Prostate gland (tissue), 2 donors: ENCODE data around the gene SLC39A11. TPM values are rescaled to one million over a fixed set of nuclear protein-coding genes. Genes with fewer than 3 reads are reported as not detected.

Experiments used
- DNase-seq: peaks from one replicate; pipeline ENCODE4 v3.0.0-alpha.2; 2019; ENCODE audit warnings: low spot score
- H3K27ac ChIP-seq, 2 donors: fragments of 200-600 bp; sonication (generic); 2 replicates each; pipeline ENCODE4 v1.5.1; 2017 to 2019
- H3K27me3 ChIP-seq: fragments of 200-600 bp; sonication (generic); replicated peaks from 2 replicates; pipeline ENCODE4 v1.5.1; 2019; ENCODE audit not compliant: insufficient read depth
- H3K36me3 ChIP-seq, 2 donors: fragments of 200-600 bp; sonication (generic); 1 replicate in 1 of 2; 2 replicates in 1 of 2; pipeline versions ENCODE4 v1.5.1 to v1.8.1; 2017 to 2019
- H3K4me1 ChIP-seq: fragments of 200-600 bp; sonication (generic); replicated peaks from 2 replicates; pipeline ENCODE4 v1.5.1; 2019
- H3K4me3 ChIP-seq, 2 donors: fragments of 200-600 bp; sonication (generic); 2 replicates each; pipeline ENCODE4 v1.5.1; 2017 to 2019
- H3K9me3 ChIP-seq: fragments of 200-600 bp; sonication (generic); 2 replicates; pipeline ENCODE4 v1.5.1; 2017
- POLR2A ChIP-seq: fragments of 450-650 bp; IDR thresholded peaks from one replicate; pipeline ENCODE4 v1.6.1; 2016; ENCODE audit warnings: antibody characterized with exemption, mild to moderate bottlenecking
- POLR2AphosphoS5 ChIP-seq: sonication (generic); formaldehyde crosslinking; IDR thresholded peaks from one replicate; pipeline ENCODE4 v1.6.1; 2017; ENCODE audit warnings: antibody characterized with exemption
- WGBS: methylation state at CpG from one replicate; pipeline ENCODE4 v1.1.5; 2018; 5-methylcytosine and 5-hydroxymethylcytosine counted together
- intact Hi-C: fragments of 100-400 bp; cut with DNase I; formaldehyde crosslinking; loops from one replicate; pipeline ENCODE4 v1.14.2; 2022
- total RNA-seq, 2 donors: library from RNA; depleted of rRNA; stranded (reverse); fragments of >200 nt; gene quantifications; one replicate each; pipeline ENCODE4 v1.1.0, GENCODE V29; 2016
- TF ChIP-seq, protein P1 (sequence below), 4 experiments: fragments of 200-600 bp in 2 of 4; fragments of 450-650 bp in 2 of 4; sonication (generic) in 2 of 4; IDR thresholded peaks; 1 replicate in 3 of 4; 2 replicates in 1 of 4; pipeline ENCODE4 v1.5.1; 2016 to 2019; ENCODE audit warnings: antibody characterized with exemption in 4 of 4, mild to moderate bottlenecking in 2 of 4, moderate library complexity in 2 of 4

SLC39A11 gene
- total RNA-seq, 2 donors from 2014 or later, result 15.1 to 29.7 TPM

DNA sequence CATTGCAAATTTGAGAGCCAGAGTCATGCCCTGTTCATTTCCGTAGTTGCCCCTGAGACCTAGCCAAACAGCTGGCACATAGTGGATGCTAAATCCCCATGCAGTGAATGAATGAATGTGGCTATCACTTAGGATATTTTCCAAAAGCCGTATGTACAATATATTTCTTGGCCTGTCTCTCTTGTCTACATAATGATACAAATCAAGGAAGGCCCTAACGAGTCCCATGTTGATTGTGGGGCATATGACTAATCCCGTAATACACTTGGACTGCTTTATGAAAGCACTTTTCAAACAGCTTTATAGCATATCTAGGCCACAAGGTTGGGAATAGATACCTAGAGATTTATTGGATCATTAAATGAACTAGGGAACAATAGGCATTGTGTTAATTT lies 478.0 kb downstream of the SLC39A11 start:
- WGBS, result 40% methylated on average over 4 of the region's 4 CpGs
- Histone ChIP-seq H3K4me1 (no peaks in the 10 kb centered on the region), H3K36me3 (no peaks in the 10 kb centered on the region), H3K27ac (no peak overlapping the region), H3K9me3 (no peaks in the 10 kb centered on the region), H3K4me3 (no peak overlapping the region), H3K27me3 (no peaks in the 10 kb centered on the region)
- no peak for DNase-seq
- TF ChIP-seq POLR2AphosphoS5, result peak; percentile 39
- TF ChIP-seq, protein P1, sequence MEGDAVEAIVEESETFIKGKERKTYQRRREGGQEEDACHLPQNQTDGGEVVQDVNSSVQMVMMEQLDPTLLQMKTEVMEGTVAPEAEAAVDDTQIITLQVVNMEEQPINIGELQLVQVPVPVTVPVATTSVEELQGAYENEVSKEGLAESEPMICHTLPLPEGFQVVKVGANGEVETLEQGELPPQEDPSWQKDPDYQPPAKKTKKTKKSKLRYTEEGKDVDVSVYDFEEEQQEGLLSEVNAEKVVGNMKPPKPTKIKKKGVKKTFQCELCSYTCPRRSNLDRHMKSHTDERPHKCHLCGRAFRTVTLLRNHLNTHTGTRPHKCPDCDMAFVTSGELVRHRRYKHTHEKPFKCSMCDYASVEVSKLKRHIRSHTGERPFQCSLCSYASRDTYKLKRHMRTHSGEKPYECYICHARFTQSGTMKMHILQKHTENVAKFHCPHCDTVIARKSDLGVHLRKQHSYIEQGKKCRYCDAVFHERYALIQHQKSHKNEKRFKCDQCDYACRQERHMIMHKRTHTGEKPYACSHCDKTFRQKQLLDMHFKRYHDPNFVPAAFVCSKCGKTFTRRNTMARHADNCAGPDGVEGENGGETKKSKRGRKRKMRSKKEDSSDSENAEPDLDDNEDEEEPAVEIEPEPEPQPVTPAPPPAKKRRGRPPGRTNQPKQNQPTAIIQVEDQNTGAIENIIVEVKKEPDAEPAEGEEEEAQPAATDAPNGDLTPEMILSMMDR (IDR thresholded peaks at IDR 0.05), result no peak
- intact Hi-C loops, result no loop called here

DNA sequence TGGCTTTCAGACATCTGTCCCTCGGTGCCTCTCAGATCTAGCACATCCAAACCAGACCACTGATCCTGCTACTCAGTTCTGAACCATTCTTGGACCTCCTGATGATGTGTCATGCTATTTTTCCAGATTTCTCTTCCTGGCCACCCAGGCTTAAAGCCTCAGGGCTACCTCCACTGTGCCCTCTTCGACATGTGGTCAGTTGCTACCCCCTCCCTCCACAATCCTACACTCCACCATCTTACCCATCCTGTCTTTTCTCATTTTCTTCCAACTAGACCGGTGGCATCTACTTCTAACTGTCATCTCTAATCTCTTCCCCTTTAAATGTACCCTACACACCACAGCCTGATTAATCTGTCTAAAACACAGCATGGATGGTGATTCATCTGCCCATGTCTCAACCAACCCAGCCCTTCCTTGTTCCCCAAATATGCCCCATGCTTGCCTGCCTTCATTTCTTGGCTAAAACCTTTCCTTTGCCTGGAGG lies 478.6 kb downstream of the SLC39A11 start:
- Histone ChIP-seq H3K9me3 (no peaks in the 10 kb centered on the region), H3K36me3 (no peaks in the 10 kb centered on the region), H3K4me1 (no peaks in the 10 kb centered on the region), H3K27ac (no peak overlapping the region), H3K4me3 (no peak overlapping the region), H3K27me3 (no peaks in the 10 kb centered on the region)
- no peak for DNase-seq
- TF ChIP-seq, protein P1 (IDR thresholded peaks at IDR 0.05), result no peak
- TF ChIP-seq POLR2A (no peak), POLR2AphosphoS5 (no peak)
- WGBS, result 81% methylated on average over 3 of the region's 3 CpGs
- intact Hi-C loops, result no loop called here

DNA sequence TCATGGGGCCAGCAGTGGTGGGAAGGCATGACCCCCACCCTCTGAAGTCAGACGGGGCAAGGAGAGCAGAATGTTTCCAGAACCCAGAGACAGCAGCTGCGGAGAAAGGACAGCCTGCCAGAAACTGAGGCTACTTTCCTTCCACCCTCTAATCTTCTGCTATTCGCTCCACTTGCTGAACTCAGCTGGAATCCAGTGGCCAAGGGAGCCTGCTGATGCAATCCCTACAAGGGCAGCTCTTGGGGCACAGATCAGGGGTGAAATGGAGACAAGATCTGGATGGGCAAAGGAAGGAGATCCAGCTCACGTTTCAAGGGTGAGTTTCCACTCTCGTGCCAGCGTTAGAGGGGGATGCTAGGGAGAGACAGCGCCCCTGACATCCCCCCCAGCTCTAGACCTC lies 479.1 kb downstream of the SLC39A11 start:
- H3K36me3 ChIP-seq, result no peaks in the 10 kb centered on the region
- no peaks in the 10 kb centered on the region for H3K27me3 ChIP-seq
- no peak overlapping the region for H3K27ac ChIP-seq
- no peaks in the 10 kb centered on the region for H3K4me1 ChIP-seq
- intact Hi-C loops, result no loop called here
- 83% methylated on average over 7 of the region's 7 CpGs for WGBS
- no peak overlapping the region for H3K4me3 ChIP-seq
- no peaks in the 10 kb centered on the region for H3K9me3 ChIP-seq
- TF ChIP-seq POLR2A (no peak), POLR2AphosphoS5 (no peak)
- TF ChIP-seq, protein P1 (IDR thresholded peaks at IDR 0.05), result no peak
- no peak for DNase-seq

DNA sequence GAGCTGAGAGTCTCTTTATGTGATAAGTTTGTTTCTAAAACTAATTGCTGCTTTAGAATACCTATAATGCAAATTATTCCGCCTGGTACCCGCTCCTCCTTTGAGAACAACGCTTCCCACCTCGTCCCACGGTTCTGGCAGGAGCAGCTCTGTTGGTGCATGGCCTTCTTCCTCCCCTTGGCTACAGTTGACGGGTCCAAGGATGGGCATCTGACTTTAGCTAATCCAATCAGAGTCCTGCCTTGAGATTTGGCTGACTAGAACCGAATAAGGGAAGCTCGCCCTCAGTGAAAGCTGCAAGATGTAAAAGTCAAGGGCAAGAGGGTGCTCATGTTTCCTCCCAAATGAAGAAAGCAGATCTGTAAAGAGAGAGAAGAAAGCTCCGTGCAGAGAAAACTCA lies 481.3 kb downstream of the SLC39A11 start:
- H3K27me3 ChIP-seq, result no peaks in the 10 kb centered on the region
- TF ChIP-seq POLR2AphosphoS5, result no peak
- no peak for TF ChIP-seq POLR2A
- TF ChIP-seq, protein P1 (IDR thresholded peaks at IDR 0.05), result no peak
- intact Hi-C loops, result no loop called here

DNA sequence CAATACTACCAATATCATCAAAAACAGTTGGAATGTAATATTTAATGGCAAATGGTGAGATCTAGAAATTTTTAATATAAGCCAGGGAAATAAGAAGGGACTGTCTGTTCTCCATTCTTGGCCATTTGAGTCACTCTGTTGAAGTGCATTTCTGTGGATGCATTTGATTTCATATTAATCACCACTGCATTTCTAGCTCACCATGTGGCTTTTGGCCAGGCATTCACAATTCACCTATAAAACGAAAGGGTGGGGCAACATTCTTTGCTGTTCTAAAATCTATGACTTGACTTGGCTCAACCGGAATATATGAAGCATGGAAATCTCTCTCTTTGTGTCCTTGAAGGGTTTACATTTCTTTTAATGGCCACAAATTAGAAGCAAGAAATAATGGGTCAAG lies 483.0 kb downstream of the SLC39A11 start:
- H3K27ac ChIP-seq, result no peak overlapping the region
- H3K27me3 ChIP-seq, result no peaks in the 10 kb centered on the region
- H3K4me3 ChIP-seq, result no peak overlapping the region
- 33% methylated on average over 2 of the region's 2 CpGs for WGBS
- no peak for DNase-seq
- H3K9me3 ChIP-seq, result no peaks in the 10 kb centered on the region
- H3K36me3 ChIP-seq, result no peaks in the 10 kb centered on the region
- no peak for TF ChIP-seq POLR2AphosphoS5
- no peak for TF ChIP-seq POLR2A
- TF ChIP-seq, protein P1 (IDR thresholded peaks at IDR 0.05), result no peak
- H3K4me1 ChIP-seq, result no peaks in the 10 kb centered on the region
- intact Hi-C loops, result no loop called here

More for the DNA sequence above, 481.3 kb downstream of the SLC39A11 start:
- WGBS, result 72% methylated on average over 9 of the region's 9 CpGs
- H3K4me1 ChIP-seq, result no peaks in the 10 kb centered on the region
- no peak overlapping the region for H3K27ac ChIP-seq
- DNase-seq, result no peak
- H3K4me3 ChIP-seq, result no peak overlapping the region
- H3K9me3 ChIP-seq, result no peaks in the 10 kb centered on the region
- no peaks in the 10 kb centered on the region for H3K36me3 ChIP-seq
